K562 (cell line): ENCODE data around the gene PIGB. TPM values are rescaled to one million over a fixed set of nuclear protein-coding genes. Genes with fewer than 3 reads are reported as not detected.
A peak's percentile ranks its signal among the peaks of the same experiment; 100 is the strongest.

Experiments used
- CTBP1 ChIP-seq: fragments of 450-650 bp; IDR thresholded peaks from 2 replicates; pipeline ENCODE4 v1.6.1; 2016; ENCODE audit warnings: borderline replicate concordance
- DNMT1 ChIP-seq: fragments of 450-650 bp; IDR thresholded peaks from 2 replicates; pipeline ENCODE4 v1.6.1; 2016; ENCODE audit warnings: antibody characterized with exemption, mild to moderate bottlenecking
- ETV6 ChIP-seq, 3 experiments: fragments of 150-350 bp in 1 of 3; sonication (generic) in 1 of 3; formaldehyde crosslinking in 1 of 3; IDR thresholded peaks; 2 replicates each; pipeline versions ENCODE4 v1.6.1 to v1.8.0; 2014 to 2022; ENCODE audit warnings: borderline replicate concordance in 2 of 3, low read depth in 2 of 3, antibody characterized with exemption in 1 of 3, low read length in 1 of 3, mild to moderate bottlenecking in 1 of 3, missing genetic modification reagents in 1 of 3
- KLF13 ChIP-seq: fragments of 450-650 bp; IDR thresholded peaks from 2 replicates; pipeline ENCODE4 v1.6.1; 2016; ENCODE audit warnings: missing genetic modification characterization, low read depth, mild to moderate bottlenecking, missing compliant biosample characterization, moderate library complexity, borderline replicate concordance
- NCOA2 ChIP-seq, 2 experiments: fragments of 450-650 bp; IDR thresholded peaks; 2 replicates each; pipeline ENCODE4 v1.6.1; 2018; ENCODE audit warnings: mild to moderate bottlenecking in 2 of 2, moderate library complexity in 1 of 2; ENCODE audit not compliant: partially characterized antibody in 2 of 2
- NEUROD1 ChIP-seq: fragments of 150-350 bp; IDR thresholded peaks from 2 replicates; pipeline ENCODE4 v1.6.1; 2014; ENCODE audit warnings: borderline replicate concordance, low read length, low read depth; ENCODE audit not compliant: partially characterized antibody
- NFE2L1 ChIP-seq: fragments of 450-650 bp; IDR thresholded peaks from 2 replicates; pipeline ENCODE4 v1.6.1; 2016; ENCODE audit warnings: missing genetic modification characterization, low read depth, mild to moderate bottlenecking, missing compliant biosample characterization, moderate library complexity, borderline replicate concordance
- POLR2AphosphoS2 ChIP-seq: IDR thresholded peaks from 2 replicates; pipeline ENCODE4 v1.6.1; 2012; ENCODE audit warnings: low read length, improper control_type of control experiment
- TRIM24 ChIP-seq, 2 experiments: fragments of 450-650 bp; IDR thresholded peaks; 2 replicates each; pipeline ENCODE4 v1.6.1; 2016
- XRCC5 ChIP-seq: fragments of 200-400 bp; formaldehyde crosslinking; IDR thresholded peaks from 2 replicates; pipeline ENCODE4 v1.6.1; 2017; ENCODE audit warnings: low read depth, mild to moderate bottlenecking, low read length
- ZNF134 ChIP-seq: fragments of 250-450 bp; sonication (Bioruptor Pico); conservative IDR thresholded peaks from 2 replicates; pipeline ENCODE4 v1.4.0; 2020
- ZNF282 ChIP-seq: sonication (generic); formaldehyde crosslinking; IDR thresholded peaks from 2 replicates; pipeline ENCODE4 v1.8.1; 2023; ENCODE audit warnings: missing genetic modification reagents
- ZNF830 ChIP-seq: fragments of 250-450 bp; sonication (Bioruptor Pico); IDR thresholded peaks from 2 replicates; pipeline ENCODE4 v1.5.0; 2021; ENCODE audit warnings: mild to moderate bottlenecking
- polyA plus RNA-seq, 8 experiments: library from polyadenylated mRNA; depleted of rRNA in 4 of 8; stranded (reverse) in 5 of 8; unstranded in 3 of 8; fragments of >200 nt; fragmentation: Nextera tagmentation in 2 of 8; fragmentation: Illumina TruSeq in 1 of 8; extraction: Ambion mirVana in 2 of 8; extraction: Trizol in 1 of 8; gene quantifications; 2 replicates each; pipeline versions ENCODE4 v1.2.1 to v1.2.3, GENCODE V29; 2011 to 2014; ENCODE audit warnings: inconsistent platforms in 1 of 8, missing spikeins in 1 of 8
- total RNA-seq, 7 experiments: library from RNA; depleted of rRNA in 6 of 7; stranded (reverse); fragments of >200 nt in 6 of 7; fragmentation: Illumina TruSeq in 2 of 7; extraction: Trizol in 2 of 7; gene quantifications; 2 replicates each; pipeline versions ENCODE4 v1.2.1 to v1.2.3, GENCODE V29; 2011 to 2021; ENCODE audit warnings: low replicate concordance in 1 of 7
- TF ChIP-seq, protein P1 (sequence below): sonication (generic); formaldehyde crosslinking; IDR thresholded peaks from 2 replicates; pipeline ENCODE4 v1.8.1; 2023; ENCODE audit warnings: mild to moderate bottlenecking, missing genetic modification reagents
- TF ChIP-seq, protein P2 (sequence below): fragments of 250-450 bp; sonication (Bioruptor Pico); IDR thresholded peaks from 2 replicates; pipeline ENCODE4 v1.8.0; 2021; ENCODE audit warnings: borderline replicate concordance, mild to moderate bottlenecking, moderate library complexity; ENCODE audit not compliant: poor library complexity, severe bottlenecking
- TF ChIP-seq, protein P3 (sequence below): fragments of 450-650 bp; formaldehyde crosslinking; IDR thresholded peaks from 2 replicates; pipeline ENCODE4 v1.4.0; 2022; ENCODE audit warnings: missing genetic modification characterization
- TF ChIP-seq, protein P4 (sequence below): fragments of 450-650 bp; IDR thresholded peaks from 2 replicates; pipeline ENCODE4 v1.6.1; 2016; ENCODE audit warnings: borderline replicate concordance

Gene PIGB
- total and polyA plus RNA-seq, 9 of the 15 experiments (the other 6 are each of a cell fraction or from before 2014, with no cell fraction given) = 9.9 to 32.3 (median 18.2) TPM

DNA sequence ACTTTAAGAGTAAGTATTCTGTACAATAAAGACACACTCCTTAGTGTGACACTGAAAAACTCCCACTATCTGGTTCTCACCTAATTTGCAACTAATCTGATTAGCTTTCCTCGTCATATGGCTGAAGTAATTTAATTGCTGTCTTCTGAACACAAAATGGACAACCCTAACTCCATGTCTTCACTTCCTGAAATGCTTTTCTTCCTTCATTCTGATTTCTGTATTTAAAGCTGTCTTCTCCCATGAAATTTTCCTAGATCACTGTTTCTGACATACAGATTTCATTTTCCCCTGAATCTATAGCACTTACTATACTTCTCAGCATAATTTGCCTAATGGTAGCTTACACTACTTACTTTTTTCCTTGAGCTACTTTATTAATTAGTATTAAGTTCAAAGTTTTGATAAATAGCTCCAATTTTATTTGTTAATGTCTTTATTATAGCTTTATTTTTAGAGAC, 82.8 kb downstream of the PIGB start (continued):
- TF ChIP-seq ETV6 (IDR thresholded peaks at IDR 0.05; ENCODE audit: borderline replicate concordance in 1 of 2, low read depth in 2 of 2, low read length in 1 of 2) (no peak), ETV6 (CRISPR knock-in tag; IDR thresholded peaks at IDR 0.05; ENCODE audit: borderline replicate concordance) (no peak), NEUROD1 (no peak), ZNF134 (CRISPR knock-in tag) (0 out of 2 replicates have a peak, but pooled peaks have one; percentile 8), NCOA2 (IDR thresholded peaks at IDR 0.05; ENCODE audit: partially characterized antibody in 2 of 2) (no peak), KLF13 (tag) (0 out of 2 replicates have a peak, but pooled peaks have one; percentile 19), XRCC5 (no peak), CTBP1 (no peak), NFE2L1 (no peak), POLR2AphosphoS2 (no peak), ZNF830 (no peak), DNMT1 (no peak), ZNF282 (CRISPR knock-in tag) (no peak), TRIM24 (IDR thresholded peaks at IDR 0.05) (no peak)
- TF ChIP-seq, protein P1, sequence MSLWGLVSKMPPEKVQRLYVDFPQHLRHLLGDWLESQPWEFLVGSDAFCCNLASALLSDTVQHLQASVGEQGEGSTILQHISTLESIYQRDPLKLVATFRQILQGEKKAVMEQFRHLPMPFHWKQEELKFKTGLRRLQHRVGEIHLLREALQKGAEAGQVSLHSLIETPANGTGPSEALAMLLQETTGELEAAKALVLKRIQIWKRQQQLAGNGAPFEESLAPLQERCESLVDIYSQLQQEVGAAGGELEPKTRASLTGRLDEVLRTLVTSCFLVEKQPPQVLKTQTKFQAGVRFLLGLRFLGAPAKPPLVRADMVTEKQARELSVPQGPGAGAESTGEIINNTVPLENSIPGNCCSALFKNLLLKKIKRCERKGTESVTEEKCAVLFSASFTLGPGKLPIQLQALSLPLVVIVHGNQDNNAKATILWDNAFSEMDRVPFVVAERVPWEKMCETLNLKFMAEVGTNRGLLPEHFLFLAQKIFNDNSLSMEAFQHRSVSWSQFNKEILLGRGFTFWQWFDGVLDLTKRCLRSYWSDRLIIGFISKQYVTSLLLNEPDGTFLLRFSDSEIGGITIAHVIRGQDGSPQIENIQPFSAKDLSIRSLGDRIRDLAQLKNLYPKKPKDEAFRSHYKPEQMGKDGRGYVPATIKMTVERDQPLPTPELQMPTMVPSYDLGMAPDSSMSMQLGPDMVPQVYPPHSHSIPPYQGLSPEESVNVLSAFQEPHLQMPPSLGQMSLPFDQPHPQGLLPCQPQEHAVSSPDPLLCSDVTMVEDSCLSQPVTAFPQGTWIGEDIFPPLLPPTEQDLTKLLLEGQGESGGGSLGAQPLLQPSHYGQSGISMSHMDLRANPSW (CRISPR knock-in tag) = no peak
- TF ChIP-seq, protein P2, sequence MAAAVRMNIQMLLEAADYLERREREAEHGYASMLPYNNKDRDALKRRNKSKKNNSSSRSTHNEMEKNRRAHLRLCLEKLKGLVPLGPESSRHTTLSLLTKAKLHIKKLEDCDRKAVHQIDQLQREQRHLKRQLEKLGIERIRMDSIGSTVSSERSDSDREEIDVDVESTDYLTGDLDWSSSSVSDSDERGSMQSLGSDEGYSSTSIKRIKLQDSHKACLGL (CRISPR knock-in tag) = no peak
- TF ChIP-seq, protein P3, sequence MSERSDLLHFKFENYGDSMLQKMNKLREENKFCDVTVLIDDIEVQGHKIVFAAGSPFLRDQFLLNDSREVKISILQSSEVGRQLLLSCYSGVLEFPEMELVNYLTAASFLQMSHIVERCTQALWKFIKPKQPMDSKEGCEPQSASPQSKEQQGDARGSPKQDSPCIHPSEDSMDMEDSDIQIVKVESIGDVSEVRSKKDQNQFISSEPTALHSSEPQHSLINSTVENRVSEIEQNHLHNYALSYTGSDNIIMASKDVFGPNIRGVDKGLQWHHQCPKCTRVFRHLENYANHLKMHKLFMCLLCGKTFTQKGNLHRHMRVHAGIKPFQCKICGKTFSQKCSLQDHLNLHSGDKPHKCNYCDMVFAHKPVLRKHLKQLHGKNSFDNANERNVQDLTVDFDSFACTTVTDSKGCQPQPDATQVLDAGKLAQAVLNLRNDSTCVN (CRISPR knock-in tag) = no peak
- TF ChIP-seq, protein P4, sequence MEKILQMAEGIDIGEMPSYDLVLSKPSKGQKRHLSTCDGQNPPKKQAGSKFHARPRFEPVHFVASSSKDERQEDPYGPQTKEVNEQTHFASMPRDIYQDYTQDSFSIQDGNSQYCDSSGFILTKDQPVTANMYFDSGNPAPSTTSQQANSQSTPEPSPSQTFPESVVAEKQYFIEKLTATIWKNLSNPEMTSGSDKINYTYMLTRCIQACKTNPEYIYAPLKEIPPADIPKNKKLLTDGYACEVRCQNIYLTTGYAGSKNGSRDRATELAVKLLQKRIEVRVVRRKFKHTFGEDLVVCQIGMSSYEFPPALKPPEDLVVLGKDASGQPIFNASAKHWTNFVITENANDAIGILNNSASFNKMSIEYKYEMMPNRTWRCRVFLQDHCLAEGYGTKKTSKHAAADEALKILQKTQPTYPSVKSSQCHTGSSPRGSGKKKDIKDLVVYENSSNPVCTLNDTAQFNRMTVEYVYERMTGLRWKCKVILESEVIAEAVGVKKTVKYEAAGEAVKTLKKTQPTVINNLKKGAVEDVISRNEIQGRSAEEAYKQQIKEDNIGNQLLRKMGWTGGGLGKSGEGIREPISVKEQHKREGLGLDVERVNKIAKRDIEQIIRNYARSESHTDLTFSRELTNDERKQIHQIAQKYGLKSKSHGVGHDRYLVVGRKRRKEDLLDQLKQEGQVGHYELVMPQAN = no peak
